Stimulated activated CD8-positive, alpha-beta memory T cell treated with anti-CD3 and anti-CD28 coated beads, Interleukin-7, amount 100 ng/mL, for 48 hours (primary cell): ENCODE results near the gene DSTYK.

Source experiments
- DNase-seq, 2 donors: peaks; one replicate each; pipeline ENCODE4 v3.0.0-alpha.2; 2020; ENCODE audit warnings: low read depth in 1 of 2; ENCODE audit errors: extremely low read depth in 1 of 2

The DSTYK gene

GRCh38 chr1:205133287-205133686 lies 78.2 kb downstream of the DSTYK start:
- no peak for DNase-seq

GRCh38 chr1:205129447-205130029 lies 82.0 kb downstream of the DSTYK start:
- no peak for DNase-seq

- DNase-seq: no peak
Measured at GRCh38 chr1:205128050-205128449, 83.5 kb downstream of the DSTYK start.

GRCh38 chr1:205127646-205128045 lies 83.9 kb downstream of the DSTYK start:
- DNase-seq: no peak

- DNase-seq: no peak
Measured at GRCh38 chr1:205124726-205125125, 86.8 kb downstream of the DSTYK start.

GRCh38 chr1:205122489-205122882 lies 89.0 kb downstream of the DSTYK start:
- DNase-seq: no peak

- peak; percentile 78 to 92 for DNase-seq
Measured at GRCh38 chr1:205121660-205122488, 89.6 kb downstream of the DSTYK start, which contains the start of gene RBBP5. RBBP5 (minus strand) TSS chr1:205121978; CDS start chr1:205121873, 105 bp downstream.

- no peak for DNase-seq
Measured at GRCh38 chr1:205118752-205119151, 92.8 kb downstream of the DSTYK start.

GRCh38 chr1:205111354-205111753 lies 100.1 kb downstream of the DSTYK start:
- no peak for DNase-seq

- DNase-seq: no peak
Measured at GRCh38 chr1:205109711-205110110, 101.8 kb downstream of the DSTYK start.

- DNase-seq: no peak
Measured at GRCh38 chr1:205109269-205109668, 102.2 kb downstream of the DSTYK start.

GRCh38 chr1:205108464-205108863 lies 103.0 kb downstream of the DSTYK start:
- no peak for DNase-seq

- DNase-seq: no peak
Measured at GRCh38 chr1:205107327-205107726, 104.2 kb downstream of the DSTYK start.

- no peak for DNase-seq
Measured at GRCh38 chr1:205102404-205102803, 109.1 kb downstream of the DSTYK start.

- DNase-seq: no peak
Measured at GRCh38 chr1:205098242-205098641, 113.3 kb downstream of the DSTYK start.

GRCh38 chr1:205095422-205095821 lies 116.1 kb downstream of the DSTYK start:
- no peak for DNase-seq
